Eye (tissue), 1 donor: ENCODE results near the gene CORIN.
"Not testable (repeated sequence)": the region's sequence is repeated elsewhere in the genome, so short reads cannot be mapped to it uniquely, and the experiment has no call there.

Source experiments
- DNase-seq: peaks from one replicate; pipeline ENCODE4 v3.0.0-alpha.2; 2015

The CORIN gene

DNA sequence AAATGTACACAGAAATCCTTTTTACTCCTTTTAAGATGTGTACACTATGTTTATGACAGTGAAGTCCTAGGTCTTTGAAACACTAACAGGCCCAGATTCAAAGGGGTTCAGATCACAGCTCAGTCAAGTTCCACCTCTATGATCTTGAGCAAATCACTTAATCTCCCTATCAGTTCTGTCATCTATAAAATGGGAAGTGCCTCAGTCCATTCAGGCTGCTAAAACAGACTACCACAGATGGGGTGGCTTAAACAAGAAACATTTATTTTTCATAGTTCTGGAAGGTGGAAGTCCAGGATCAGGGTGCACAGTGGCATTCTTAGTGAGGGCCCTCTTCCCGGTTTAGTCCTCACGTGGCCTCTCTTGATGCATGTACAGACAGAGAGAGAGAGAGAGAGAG lies 117.1 kb downstream of the CORIN start:
- DNase-seq: no peak

DNA sequence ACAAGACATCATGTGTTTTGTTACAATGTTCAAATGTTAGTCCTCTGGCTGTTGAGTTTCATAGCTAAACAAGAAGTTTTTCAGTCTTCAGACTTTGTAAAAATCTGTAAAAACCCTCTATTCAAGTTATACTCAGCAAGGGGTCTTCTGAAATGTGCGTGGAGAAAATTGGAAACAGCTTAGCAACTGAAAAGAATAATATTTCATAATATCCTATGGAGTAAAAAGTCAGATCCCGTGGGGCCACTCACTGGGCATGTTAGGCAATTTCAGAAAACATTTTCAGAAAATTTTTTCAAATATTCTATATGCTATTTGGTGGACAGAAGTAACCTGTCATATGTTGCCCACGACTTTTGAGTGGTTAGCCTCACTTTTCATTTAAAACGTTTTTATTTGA lies 118.3 kb downstream of the CORIN start:
- DNase-seq: no peak

DNA sequence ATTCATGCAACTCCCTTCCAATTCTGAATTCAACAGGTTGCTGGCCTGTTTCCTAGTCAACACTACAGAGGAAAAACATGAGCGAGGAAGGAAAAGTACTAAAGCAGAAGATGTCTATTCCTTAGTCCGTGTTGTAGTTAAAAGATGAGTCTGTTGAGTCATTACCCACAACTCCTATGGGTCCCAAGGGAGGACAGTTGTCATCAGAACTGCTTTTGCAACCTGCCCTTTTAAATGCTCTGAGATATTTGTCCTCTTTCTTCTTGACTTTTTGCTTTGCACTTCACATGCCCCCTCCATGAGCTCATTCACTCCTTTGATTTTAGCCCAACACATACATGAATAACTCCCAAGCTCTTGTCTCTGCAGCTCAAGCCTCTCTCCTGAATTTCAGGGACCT lies 119.2 kb downstream of the CORIN start:
- no peak for DNase-seq

DNA sequence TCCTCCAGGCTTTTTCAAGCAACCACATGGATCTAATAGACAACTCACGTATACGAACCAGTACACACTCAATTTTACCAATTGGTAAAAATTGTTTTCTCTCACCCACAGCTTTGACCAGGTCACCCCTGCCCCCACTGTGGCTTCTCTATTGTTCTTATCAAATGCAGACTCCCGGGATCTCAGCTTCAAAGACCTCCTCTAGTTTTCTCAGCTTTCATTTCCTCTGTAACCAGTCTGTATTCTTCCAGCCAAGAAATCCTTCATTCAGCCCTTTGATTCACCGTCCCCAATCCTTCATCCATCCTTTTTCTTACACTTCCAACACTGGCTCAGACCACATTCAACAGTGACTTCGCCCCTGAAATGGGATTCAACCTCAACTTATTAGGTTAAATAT lies 120.7 kb downstream of the CORIN start:
- DNase-seq: no peak

- no peak for DNase-seq
These were observed 122.0 kb downstream of the CORIN start for GRCh38 chr4:47715716-47716416.

- no peak for DNase-seq
These were observed 123.6 kb downstream of the CORIN start for GRCh38 chr4:47714269-47714668.

GRCh38 chr4:47713129-47713834 lies 124.6 kb downstream of the CORIN start:
- no peak for DNase-seq

DNA sequence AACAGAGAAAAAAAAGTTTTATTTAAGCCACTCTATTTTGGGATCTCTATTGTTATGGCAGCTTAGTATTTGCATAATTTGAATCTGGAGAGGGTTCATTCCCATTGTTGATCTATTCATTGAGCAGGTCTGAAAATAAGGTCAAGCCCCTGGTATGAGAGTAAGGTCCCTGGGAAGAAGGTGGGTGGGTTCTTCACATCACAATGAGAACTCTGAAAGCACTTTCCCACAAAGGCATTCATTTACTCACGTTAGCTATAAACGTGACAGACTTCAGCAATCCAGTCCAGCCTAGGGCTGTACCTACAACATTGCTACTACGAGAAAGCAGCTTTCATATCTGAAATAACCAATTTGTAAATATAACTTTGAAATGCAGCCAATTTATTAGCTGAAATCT lies 126.2 kb downstream of the CORIN start:
- no peak for DNase-seq

DNA sequence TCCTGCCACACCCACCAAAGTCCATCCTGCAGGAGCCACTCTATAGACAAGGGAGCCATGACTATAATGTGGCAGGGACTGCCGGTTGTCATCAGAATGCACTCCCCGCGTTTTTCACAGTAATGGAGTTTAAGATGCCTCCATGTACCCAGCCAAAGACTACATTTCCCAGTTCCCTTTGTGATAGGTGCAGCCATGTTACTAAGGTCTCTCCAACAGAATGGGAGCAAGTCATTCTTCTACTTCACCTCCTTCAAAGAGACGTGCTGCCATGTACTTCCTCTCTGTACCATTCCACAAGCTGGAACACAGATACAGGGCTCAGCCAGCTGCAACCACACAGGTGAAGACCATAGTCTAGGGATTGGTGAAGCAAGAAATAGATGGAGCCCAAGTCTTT lies 126.7 kb downstream of the CORIN start:
- no peak for DNase-seq

- DNase-seq: not testable (repeated sequence)
These were observed 131.5 kb downstream of the CORIN start for GRCh38 chr4:47706352-47706751.

- DNase-seq: no peak
These were observed 132.4 kb downstream of the CORIN start for GRCh38 chr4:47705326-47705981.

DNA sequence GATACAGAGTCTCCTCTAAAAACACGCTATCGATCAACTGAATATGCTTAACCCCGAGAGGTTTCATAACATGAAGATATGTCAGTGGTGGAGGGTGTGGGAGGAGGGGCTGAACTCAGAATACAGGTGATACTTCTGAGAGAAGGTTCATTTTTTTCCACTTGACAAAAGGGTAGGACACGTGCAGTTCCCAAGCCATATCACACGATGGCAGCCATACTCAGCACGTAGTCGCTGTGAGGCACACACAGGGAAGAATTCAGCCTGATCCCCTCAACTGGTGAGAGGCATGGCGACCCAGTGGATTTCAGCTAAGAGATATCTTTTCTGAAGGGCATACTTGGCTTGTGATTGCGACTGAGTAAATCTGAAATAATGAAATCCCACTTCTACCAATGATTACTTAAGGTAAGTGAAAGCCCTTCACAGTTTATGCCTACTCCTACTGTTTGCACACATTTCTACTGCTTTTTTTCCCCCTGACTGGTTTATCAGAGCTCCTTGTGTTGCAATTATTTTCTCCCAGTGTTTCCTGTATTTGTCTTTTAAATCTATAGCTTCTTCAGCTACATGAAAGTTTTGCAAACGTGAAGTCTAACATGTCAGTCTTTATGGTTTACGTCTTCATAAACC lies 133.1 kb downstream of the CORIN start:
- DNase-seq: peak; percentile 62

- peak; percentile 15 for DNase-seq
These were observed 133.9 kb downstream of the CORIN start for GRCh38 chr4:47703956-47704355.

DNA sequence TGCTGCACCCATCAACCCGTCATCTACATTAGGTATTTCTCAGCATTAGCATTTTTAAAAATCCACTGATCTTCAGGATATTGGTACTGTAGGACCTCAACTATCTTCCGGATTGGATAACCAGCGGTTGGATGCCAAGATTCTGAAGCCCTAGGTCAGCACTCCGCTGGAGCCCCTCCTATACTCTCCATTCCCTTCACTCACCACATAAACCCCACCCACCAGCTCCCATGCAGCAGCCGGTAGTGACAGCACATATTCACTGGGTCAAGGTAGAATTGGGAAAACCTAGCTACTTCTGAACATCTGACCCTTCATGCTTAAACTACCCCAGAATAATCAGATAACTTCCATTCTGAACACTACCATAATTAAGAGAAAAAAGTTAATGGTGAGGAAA lies 134.9 kb downstream of the CORIN start:
- no peak for DNase-seq

GRCh38 chr4:47701286-47701685 lies 136.6 kb downstream of the CORIN start:
- DNase-seq: no peak

DNA sequence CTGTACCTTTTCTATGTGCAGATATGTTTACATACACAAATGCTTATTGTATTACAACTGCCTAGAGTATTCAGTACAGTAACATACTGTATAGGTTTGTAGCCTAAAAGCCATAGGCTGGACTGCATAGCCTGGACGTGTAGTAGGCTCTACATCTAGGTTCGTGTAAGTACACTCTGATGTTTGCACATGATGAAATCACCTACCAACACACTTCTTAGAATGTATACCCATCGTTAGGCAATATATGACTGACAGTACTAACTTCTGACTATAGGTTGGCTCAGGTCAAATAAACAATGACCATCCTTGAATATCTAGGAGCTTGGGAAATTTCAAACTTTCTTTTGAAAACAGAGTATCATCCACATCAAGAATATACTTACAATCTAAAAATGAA lies 139.0 kb downstream of the CORIN start:
- no peak for DNase-seq

DNA sequence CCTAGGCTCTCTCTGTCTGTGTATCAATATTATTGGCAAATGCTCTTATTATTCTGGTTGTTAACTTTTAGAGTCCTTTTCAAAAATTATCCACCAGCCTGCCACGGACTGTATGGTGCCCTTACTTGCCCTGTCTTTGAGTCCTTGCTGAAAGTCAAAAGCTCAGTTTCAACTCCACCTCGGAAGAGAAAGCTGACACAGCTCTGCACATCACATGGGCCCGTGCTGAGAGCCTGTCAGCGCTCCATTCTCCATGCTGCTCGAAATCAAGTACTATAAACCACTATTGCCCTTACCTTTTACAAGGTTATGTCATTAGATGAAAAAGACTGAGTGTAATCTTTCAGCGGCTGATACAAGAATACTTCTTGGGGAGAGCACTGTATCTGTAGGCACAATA lies 141.0 kb downstream of the CORIN start:
- DNase-seq: no peak

- no peak for DNase-seq
These were observed 142.6 kb downstream of the CORIN start for GRCh38 chr4:47695260-47695659.

DNA sequence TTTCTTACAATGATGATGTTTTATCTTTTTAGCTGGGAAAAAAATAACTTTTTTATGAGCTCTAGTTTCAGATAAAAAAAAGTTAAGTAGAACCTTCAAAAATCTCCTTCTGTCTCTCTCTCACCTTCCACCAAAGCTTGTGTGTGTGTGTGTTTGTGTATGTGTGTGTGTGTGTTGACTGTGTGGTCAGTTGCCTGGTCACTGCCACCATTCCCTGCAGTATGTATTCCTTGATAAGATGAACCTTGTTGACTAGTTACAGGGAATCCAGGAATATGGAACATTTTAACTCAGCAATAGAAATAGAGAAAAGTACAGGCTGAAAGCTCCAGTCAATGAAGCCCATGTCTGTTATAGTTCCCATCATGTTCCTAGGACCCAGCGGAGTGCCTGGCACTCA lies 143.5 kb downstream of the CORIN start:
- no peak for DNase-seq

DNA sequence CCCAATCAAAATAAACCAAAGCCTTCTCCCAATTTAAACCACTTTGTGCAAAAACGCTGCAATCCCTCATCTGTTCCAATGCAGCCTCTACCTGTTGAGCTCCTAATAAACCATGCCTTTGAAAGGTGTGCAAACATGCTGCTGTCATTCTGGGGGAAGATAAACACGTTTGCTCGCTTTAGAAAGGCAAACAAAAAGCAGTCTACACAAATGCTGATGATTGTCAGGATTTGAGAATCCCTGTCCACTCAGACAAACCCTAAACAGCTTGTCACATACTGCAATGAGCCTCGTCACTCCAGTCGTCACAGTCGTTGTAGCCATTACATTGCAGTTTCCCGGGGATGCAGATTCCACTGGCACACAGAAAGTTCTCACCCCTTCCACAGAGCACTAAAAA lies 145.2 kb downstream of the CORIN start:
- DNase-seq: no peak

DNA sequence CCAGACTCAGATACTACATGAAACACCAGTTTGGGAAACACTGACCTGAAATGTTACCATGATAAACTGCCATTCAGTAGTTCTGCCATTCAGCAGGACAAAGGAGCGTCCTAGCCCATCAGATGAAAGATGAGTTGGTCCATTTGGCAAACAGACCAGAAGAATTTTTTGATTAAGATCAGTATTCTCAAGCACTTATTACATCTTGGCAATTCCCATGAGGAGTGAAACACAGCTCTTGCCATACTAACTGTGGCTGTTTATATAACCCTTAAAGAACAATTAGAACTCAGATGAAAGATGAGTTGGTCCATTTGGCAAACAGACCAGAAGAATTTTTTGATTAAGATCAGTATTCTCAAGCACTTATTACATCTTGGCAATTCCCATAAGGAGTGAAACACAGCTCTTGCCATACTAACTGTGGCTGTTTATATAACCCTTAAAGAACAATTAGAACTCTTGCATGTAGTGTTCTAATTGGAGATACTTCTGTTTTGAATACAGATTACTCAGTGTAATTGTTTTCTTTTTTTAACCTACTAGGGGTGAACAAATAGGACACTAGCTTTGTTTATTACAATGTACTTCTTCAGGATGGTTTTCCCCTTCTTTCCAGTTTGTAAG lies 146.0 kb downstream of the CORIN start:
- DNase-seq: not testable (repeated sequence)

DNA sequence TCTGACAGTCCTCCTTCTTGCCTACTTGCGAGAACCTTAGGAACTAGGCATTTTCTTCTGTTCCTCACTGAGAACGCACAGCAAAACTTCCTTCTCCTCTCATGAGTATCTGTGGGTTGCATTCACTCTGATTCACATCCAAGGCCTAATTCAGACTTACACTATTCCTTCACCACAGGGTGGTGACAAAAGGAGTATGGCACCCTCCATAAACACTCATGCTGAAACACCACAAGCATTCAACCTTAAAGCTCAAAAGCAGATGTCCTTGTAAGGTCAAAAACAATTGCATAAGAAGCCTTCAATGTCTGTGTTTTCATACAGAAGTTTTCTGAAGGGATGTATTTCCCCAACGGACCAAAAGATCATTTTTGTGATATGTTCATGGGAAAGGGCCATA lies 147.3 kb downstream of the CORIN start:
- no peak for DNase-seq

GRCh38 chr4:47686294-47686872 lies 151.5 kb downstream of the CORIN start:
- DNase-seq: peak; percentile 52
